Activated CD4-positive, alpha-beta T cell treated with anti-CD3 and anti-CD28 coated beads, Interleukin-2, amount 50 U/mL, for 4 hours (primary cell): ENCODE results near the gene TUBB2B.

Experiments
- DNase-seq, 2 experiments: peaks; one replicate each; pipeline ENCODE4 v3.0.0-alpha.2; 2020

The TUBB2B gene

GRCh38 chr6:3232017-3232945 lies 4.8 kb upstream of the TUBB2B start:
- no peak for DNase-seq

DNA sequence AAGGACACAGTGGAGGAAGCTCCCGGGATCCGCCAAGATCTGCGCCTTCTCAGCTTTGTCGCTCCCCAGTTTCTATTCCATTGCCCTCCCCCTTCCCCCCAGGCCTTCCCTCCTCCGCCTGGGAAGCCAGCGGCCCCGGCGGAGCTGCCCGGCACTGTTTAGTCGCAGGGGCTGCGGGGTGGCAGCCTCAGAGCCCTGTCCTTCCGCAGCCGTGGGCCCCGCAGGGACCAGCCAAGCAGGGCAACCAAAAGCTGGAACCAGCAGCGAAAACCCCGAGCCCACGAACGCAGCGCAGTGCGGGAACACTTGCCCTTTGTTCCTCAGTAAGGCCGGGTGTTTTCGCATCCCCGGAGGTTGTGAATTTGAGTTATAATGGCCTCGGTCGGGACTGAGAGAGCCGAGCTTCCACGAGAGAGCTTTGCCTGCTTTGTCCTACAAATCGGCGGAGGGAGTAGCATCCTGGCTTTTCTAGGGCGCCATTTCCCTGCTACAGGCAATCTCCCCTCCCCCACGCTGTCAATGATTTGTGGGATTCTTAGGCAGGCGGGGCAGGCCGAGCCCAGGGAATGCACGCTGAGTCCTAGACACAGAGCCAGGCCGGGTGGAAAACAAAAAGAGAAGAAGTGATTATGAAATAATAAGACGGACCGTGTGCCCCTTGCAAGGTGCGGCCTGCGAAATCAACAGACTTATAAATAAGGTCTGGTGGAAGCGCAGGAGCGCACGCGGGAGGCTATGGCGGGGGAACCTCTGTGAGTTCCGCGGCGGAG lies 4.0 kb upstream of the TUBB2B start:
- DNase-seq, result no peak

- no peak for DNase-seq
Measured at GRCh38 chr6:3230900-3231246, 3.4 kb upstream of the TUBB2B start.

GRCh38 chr6:3230256-3230882 lies 2.9 kb upstream of the TUBB2B start:
- DNase-seq, result no peak

DNA sequence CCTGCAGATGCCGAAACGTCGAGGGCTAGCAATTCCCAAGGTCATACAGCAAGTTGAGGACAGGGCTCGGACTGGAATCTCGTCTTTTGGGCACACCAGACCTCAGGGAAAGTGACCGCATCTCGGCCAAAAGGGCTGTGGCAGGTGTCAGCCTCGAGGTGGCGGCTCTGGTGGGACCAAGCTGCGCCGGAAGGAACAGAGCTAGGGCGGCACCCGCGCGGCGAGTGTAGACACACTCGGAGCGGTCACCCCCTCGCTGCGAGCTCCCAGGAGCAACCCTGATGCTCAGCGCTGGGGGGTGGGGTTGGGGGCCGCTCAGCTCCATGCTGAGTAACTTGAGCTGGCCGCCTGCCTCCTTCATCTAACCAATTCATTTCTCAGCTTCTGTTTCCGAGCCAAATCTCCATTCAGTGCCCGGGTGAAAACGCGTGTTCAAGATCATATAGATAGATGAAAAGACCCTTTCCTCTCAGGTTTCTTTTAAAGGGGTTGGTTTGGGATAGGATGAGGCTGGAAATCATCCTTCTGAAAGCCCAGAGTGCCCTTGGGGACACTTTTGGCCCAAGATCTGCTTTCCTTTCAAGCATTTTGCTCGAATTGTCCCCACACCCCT lies 2.2 kb upstream of the TUBB2B start:
- DNase-seq, result no peak

DNA sequence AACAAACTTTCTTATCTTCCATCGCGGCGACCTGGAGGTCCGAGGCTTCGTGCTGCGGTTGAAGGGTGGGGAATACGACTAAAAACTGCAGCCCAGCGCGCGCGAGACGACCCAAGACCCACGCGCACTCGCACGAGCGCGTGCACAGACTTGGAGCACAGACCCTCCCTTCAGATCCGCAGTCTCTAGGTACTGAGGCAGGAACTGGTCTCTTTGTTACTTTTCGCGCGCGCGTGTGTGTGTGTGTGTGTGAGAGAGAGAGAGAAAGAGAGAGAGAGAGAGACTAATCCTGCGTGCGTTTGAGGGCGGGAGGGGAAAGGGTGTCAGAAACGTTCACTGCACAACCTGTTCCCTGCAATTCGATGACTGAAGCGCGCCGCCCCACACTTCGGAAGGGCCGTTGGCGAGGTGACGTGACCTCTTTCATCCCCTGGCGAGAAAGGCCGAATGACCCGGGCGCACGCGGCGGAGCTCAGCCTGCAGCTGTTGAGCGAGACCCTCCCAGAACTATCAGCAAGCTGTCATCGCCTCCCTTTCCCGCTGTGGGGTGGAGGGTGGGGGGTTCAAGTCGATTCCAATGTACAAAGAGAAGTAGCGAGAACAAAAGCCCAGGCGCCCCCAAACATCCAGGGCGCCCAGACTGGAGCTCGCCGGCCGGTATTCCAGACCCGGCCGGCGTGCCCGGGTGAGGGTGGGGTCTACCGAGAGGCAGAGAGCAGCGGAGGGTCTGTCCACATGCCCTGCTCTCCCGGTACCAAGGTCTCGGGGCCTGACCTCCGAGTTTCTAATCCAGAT lies 1.5 kb upstream of the TUBB2B start:
- peak; percentile 36 to 46 for DNase-seq

- no peak for DNase-seq
Measured at GRCh38 chr6:3228046-3228671, 706 bp upstream of the TUBB2B start.

- no peak for DNase-seq
Measured at GRCh38 chr6:3226481-3227362, 731 bp downstream of the TUBB2B start.

- DNase-seq, result no peak
Measured at GRCh38 chr6:3226042-3226441, 1.4 kb downstream of the TUBB2B start.

DNA sequence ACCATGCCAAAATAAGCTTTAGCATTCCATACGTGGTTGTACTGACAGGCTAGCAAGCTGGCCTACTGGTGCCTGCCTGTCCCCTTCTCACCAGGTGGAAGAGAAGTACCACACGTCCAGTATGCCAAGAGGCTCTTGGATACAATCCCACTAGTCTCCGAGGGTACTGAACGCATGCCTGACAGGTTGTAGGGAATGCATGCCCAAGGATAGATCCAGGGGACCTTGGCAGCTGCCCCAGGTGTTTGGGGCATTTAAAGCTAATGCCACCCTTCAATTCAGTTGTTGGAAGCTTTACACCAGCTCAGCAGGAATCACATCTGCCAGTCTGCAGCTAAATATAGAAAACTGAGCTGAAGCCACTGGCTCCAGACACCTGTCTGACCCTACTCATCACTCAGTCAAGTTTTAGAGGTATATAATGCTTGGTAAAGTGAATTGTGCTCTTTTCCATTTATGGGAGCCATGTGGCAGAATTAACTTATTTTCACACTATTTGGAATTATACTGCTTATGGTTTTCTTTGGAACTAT lies 4.9 kb downstream of the TUBB2B start:
- DNase-seq, result no peak

- DNase-seq, result no peak
Measured at GRCh38 chr6:3221578-3221977, 5.9 kb downstream of the TUBB2B start.

GRCh38 chr6:3220366-3220765 lies 7.1 kb downstream of the TUBB2B start:
- DNase-seq, result no peak

GRCh38 chr6:3218266-3218665 lies 9.2 kb downstream of the TUBB2B start:
- DNase-seq, result no peak

- no peak for DNase-seq
Measured at GRCh38 chr6:3217286-3217685, 10.2 kb downstream of the TUBB2B start.

DNA sequence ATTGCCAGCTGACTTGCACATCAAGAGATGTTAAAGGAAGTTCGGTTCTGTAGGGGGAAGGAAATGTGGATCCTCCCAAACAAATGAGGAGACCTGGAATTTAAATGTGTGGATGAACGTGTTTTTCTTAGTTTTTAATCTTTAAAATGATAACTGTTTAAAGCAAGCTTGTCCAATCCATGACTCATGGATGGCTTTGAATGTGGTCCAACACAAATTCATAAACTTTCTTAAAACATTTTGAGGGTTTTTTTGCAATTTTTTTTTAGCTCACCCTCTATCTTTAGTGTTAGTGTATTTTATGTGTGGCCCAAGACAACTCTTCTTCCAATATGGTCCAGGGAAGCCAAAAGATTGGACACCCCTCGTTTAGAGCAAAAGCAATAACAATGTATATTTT lies 12.6 kb downstream of the TUBB2B start:
- DNase-seq, result no peak

GRCh38 chr6:3213334-3213695 lies 14.1 kb downstream of the TUBB2B start:
- DNase-seq, result no peak

- no peak for DNase-seq
Measured at GRCh38 chr6:3212261-3212660, 15.2 kb downstream of the TUBB2B start.

GRCh38 chr6:3211681-3212080 lies 15.8 kb downstream of the TUBB2B start:
- DNase-seq, result no peak

DNA sequence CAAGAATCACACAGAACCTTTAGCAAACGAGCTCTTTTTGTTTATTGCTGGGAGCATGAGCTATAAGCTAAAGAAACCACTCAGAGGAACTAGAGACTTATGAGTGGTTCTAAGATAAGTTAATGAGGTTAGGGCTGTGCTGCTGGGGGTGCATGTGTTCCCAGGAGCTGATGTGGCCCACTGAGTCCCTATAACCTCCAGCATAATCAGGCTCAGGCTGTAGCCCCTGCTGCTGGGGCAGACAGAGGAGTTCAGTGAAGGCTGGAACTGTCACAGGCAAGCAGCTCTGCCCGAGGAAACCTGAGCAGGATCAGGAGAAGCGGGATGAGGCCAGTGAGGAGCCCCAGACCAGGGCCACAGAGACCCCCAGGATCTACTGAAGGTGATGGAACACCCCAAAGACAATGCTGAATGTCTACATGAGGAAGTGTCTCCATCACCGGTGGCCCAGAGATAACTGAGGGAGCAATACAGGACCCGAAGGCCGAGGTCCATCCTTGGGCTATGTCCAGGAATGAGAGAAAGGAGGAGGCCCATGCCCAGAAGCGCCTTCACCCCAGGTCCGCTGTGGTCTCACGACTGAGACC lies 17.3 kb downstream of the TUBB2B start:
- no peak for DNase-seq
